DMS 273 (cell line): ENCODE data around the gene SPTSSB.

ENCODE experiments used
- DNase-seq: peaks from one replicate; lab custom pipeline; 2025; ENCODE audit not compliant: unreplicated experiment; lab: John Stamatoyannopoulos, UW

SPTSSB gene

DNA sequence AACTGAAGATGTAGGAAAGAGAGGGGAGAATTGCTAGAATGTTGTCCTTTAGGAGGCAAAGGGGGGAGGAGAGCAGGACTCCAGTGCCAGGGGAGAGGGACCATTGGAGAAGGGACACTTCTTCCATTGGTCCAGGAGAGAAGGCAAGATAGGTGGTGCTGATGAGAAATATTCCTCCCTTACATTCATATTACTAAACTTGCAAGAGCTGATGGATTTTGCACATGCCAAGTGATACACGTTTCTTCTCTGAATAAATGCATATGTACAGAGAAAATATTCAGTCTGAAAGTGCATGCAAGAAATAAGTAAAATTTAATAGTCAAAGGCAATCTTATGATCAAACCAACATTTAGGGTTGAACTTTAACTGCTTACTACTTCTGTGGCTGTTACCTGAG lies 21.5 kb upstream of the SPTSSB start:
- DNase-seq = no peak

DNA sequence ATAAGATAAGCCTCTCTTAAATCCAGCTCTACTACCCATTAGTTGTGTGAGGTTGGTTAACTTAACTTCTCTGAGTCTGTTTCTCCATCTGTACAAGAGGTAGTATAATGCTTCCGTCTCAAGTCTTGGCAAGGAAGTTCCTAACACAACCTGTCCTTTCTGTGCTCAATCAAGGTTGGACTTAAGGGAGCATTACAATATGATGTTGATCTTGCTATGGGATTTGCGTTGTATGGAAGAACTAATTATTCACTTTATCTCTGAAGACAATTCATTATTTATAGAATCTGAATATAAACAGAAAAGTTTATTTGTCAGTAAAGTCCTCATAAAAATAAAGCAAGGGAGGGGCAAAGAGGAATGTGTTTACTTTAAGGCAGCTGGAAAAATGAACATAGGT lies 18.9 kb upstream of the SPTSSB start:
- no peak for DNase-seq

DNA sequence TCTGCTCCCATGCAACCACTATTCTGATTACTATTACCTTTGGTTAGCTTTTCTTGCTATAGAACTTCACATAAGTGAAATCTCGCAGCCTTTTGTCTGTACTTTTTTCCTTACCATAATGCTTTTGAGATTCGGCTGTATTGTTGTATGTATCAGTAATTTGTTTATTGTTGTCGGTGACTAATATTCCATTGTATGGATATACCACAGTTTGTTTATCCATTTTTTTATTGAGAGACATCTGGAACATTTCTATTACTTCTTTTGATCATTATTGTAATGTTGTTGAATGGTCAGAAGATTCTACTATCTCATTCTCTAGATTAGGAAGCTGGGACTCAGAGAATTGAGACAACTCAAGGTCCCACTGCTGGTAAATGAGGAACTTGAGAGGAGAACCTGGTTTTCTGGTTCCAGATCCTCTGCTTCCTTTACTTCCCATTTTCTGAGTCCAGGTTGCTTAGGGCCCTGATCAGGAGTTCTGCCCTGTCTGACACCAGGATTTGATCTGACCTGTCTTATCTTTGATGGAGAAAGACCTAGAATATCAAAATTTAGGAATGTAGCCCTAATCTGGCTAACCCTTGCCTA lies 18.2 kb upstream of the SPTSSB start:
- DNase-seq = no peak

DNA sequence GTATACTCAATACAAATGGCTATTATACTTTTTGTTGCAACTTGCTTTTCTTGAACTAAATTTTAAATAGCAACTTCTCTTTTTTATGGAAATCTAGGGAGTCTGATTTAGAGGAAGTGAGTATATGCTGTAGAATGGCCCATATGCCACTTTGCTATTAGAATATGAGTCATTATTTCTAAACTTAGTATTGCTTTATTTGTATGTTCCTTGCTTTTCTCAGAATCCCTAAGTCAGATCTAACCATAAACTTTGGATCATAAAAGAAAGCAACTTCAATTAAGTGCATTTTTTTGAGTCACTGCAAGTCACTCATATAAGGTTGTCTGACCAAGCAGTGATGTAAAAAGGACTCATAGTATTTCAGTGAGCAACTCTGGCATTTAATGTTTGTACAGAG lies 17.5 kb upstream of the SPTSSB start:
- DNase-seq = no peak

DNA sequence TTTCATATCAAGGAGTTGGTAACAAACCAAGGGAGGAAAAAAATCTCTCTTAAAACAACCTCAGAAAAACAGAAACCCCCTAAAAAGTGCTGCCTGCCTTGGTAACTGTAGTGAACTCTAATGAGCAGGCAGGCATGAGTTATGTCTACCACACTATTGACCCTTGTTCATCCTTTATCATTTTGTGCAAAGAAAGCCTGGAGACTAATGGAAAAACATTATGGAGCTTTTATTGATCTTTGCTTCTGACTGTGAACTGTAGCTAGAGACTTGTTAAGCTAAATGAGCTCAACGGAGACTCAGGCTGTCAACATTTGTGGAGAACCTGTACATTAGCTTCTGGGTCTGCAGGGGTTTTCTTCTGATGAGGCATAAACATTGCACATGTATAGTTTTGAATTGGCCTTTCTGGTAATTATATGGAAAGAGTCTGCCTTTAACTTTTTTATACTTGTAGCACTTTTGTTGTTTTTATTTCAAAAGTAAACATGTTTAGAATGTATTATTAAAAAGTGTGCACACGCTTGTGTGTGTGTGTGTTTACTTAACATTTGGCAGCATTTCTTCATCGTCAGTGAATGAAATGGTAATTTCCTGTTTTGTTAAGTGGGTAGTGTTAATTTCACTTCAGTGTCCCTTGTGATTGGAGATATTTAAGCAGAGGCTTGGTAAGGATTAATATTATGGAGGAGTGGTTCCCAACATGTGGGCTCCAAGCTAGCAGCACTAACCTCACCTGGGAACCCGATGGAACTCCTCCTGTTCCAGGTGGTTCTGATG lies 15.9 kb upstream of the SPTSSB start:
- no peak for DNase-seq

DNA sequence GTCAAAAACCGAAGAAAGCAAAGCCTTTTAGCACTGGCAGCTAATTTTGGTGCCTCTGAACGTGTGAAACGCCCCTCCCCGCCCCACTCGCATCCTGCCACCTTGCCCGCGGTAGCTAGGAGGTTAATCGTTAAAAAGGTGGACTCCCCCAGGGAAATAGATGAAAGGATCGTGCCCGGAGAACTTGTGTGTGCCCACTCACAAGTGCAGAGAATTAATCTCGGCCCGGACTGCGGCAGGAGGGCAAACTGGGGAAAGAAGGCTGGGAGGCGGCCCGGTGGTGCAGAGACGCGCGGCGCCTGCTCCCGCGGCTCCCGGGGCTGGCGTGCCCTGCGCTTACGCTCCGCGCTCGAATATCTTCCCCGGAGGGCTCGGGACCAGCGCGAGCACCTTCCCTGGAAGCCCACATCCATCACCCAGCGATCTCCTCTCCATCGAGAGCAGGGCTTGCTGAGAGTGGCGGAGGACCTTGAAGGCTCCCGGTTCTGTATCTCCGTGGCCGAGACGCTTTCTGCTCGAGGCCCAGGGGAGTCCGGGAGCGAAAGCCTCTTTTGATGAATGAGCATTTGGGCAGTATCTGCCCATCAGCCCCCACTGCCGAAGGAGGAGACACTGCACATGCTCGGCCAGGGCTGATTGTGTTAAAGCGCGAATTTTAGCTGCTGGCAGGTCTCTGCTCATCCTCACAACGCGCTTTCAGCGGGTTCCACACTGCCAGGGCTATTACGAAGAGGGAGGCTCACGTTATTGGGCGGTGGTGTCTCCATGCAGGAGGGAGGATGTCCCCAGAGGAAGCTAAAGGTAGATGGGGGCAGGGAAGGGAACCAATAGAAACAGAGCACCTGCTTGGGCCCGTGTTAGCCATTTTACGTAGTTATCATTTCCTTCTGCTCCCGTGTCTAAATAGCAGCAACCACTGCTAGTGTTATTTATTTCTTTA lies 1.3 kb upstream of the SPTSSB start:
- DNase-seq = peak; percentile 85

DNA sequence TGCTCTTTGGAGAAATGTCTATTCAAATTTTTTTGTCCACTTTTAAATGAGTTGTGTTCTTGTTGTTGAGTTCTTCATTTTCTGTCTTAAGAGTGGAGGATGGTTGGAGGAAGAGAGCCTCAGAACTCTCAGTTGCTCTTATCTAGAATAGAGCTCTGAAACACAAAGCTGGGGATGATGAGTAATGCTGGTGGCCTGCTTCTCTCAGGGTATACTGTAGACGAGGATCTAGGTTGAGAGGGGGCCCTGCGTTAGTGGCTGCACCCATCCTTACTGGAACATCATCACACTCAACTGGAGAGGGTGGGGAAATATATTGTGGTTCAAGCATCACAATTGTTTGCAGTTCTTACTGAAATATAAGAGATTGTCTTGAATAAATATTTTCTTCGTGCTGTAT lies 1.8 kb downstream of the SPTSSB start:
- no peak for DNase-seq

DNA sequence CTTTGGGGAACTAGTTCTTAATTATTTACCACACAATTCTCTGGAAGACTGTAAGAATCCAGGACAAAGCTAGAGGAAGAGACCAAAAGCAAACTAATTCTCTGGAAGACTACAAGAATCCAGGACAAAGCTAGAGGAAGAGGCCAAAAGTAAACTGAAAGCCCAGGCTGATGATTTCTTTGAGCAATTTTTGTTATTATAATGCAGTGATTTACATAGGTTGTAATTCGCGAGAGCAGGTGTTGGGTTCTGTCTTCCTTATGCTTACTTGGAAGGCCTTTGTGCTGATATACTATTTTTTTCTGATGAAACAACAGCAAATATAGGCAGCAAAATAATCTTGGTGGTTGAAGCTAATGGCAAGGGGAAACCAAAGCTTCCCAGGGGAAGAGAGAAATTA lies 5.2 kb downstream of the SPTSSB start:
- peak; percentile 10 for DNase-seq

DNA sequence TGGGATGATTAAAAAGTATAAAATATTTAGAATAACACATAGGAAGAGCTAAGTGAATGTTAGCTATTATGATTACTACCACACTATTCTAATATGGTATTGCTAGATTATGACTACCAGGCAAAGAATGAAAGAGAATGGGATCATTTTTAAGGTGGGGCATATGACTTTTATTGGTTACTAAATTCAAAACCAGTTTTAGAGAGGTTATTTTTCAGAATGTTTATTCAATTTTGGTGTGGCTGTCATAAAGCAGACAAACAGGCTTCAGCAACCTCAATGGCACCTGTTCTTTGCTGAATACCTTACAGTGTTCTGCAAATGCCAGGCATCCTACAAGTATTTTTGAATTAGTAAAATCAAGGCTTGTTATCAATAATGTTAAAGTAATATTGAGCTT lies 12.8 kb downstream of the SPTSSB start:
- no peak for DNase-seq

DNA sequence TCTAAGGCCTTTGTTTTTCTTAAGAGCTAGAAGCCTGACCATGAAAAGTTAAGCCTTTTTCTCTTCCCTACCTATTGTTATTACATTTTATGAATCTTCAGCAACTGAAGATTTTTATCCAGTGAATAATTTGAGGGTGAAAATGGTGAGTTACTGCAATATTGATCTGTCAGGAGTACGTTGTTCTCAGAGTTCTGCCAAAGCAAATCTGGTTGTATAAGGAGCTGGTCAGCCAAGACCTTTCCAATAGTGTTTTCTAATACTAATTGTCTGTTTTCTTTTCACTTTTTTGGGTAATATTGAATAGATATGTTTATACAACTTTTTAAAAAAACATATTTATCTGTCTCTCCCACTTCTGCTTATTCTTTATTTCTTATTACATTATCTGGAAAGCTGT lies 15.0 kb downstream of the SPTSSB start:
- DNase-seq = no peak

DNA sequence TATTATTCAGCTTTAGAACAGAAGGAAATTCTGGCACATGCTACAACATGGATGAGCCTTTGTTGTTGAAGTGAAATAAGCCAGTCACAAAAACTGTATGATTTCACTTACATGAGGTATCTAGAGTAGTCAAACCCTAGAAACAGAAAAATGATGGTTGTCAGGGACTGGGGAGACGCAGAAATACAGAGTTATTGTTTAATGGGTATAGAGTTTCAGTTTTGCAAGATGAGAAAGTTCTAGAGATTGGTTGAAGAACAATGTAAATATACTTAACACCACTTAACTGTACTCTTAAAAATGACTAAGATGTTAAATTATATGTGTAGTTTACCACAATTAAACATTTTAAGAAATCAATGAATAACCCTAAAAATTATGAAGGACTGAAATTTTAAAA lies 15.8 kb downstream of the SPTSSB start:
- no peak for DNase-seq

DNA sequence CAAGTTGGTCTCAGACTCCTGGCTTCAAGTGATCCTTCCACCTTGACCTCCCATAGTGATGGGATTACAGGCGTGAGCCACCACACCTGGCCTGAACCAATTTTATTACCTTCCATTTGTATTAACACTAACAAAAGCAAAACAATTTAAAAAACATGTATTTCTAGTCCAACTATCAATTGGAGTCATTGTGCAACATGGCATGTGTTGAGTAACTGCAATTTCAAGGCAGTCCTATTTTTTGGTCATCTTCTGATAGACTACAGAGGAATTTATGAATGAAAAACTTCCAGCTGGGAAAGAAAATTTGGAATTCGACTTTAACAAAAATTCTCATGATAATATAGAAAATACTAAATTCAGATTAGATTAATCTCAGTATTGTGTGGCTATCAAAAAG lies 16.8 kb downstream of the SPTSSB start:
- no peak for DNase-seq

DNA sequence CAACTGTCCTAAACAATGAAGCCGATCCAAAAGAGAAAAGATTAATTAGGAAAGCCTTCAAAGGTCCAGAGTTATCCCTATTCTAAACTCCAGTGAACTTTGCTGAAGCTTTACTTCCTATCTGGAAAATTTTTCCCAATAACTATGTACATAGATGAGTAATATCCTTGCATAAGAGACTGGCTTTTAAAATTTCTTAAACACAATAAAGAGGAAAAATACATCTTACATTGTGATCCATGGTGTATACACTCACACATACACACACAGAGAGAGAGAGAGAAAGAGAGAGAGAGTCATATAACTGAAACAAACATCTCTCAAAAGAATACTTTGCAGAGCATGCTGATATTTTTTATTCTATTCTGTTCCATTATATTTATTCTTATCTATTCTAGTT lies 20.0 kb downstream of the SPTSSB start:
- no peak for DNase-seq

DNA sequence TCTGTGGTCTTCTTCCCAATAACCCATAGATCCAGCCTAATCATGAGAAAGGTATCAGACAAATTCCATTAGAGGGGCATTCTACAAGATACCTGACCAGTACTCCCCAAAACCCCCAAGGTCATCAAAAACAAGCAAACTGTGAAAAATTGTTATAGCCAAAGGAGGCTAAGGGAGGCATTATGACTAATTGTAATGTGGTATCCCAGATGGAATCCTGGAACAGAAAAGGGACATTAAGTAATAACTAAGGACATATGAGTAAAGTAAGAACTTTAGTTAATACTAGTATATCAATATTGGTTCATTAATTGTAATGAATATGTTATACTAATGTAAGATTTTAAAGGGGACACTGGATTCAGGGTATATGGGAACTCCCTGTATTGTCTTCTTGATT lies 20.4 kb downstream of the SPTSSB start:
- DNase-seq = no peak

DNA sequence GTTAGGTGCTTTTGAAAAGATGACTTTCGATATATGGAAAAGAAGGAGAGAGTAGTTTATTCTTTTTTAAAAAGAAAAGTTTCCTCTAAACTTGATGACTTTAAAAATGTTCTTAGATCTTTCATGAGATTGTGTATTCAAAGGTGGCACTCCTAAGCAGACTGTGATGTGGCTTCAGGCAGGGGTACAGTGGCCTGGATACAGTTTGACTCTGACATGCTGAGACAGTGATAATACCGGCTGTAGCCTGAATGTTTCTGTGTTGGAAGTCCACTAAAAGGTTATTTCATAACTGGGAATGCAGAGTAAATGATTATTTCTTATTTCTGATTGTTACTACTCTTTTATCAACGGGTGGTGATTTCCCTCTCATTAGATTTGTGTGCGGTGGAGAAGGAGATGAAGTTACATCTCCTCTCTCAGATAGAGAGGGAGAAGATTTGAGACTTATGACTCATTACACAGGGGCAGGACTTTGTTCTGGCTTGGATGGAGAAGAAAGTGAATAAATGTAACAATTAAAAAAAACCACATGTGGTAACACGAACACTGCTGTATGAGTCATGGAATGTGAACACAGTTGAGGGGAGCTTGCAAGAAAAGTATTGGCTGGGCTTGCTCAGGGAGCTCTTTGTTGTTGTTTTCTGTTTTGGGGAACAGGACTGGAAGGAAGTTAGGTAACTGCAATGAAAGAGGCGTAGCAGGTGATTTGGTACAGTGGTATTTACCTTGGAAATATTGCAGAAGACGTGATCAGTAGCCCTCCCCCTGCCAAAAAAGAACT lies 21.6 kb downstream of the SPTSSB start:
- peak; percentile 32 for DNase-seq

DNA sequence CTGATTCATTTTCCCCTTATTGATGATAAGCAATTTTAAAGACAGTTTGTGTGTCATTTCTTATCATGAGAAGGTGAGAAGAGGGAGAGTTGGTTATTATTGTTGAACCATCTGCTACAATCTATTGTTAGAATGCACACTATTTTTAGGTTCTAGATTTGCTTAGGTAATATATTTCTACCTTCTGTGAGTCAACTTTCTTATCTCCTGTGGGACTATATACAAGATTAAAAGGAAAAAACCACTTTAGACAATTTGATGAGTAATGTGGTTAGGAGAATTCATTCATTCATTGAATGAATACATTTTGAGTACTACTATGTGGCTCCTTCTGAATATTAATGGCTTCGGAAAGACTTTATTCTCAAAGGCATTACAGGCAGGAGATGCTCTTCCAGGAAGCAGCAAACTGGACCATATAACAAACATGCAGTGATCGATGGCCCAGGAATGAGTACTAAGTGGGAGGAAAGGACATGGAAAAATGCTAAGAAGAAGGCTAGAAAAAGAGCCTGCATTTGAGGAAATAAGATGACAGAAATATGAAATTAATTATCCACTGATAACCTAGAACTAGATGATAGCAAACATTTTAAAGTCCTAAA lies 22.4 kb downstream of the SPTSSB start:
- no peak for DNase-seq

DNA sequence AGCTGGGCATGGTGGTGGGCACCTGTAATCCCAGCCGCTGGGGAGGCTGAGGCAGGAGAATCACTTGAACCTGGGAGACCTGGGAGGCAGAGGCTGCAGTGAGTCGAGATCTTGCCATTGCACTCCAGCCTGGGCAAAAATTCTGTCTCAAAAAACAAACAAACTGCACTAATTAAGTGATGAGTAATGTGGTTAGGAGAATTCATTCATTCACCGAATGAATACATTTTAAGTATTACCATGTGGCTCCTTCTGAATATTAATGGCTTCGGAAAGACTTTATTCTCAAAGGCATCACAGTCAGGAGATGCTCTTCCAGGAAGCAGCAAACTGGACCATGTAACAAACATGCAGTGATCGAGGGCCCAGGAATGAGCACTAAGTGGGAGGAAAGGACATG lies 23.6 kb downstream of the SPTSSB start:
- no peak for DNase-seq

DNA sequence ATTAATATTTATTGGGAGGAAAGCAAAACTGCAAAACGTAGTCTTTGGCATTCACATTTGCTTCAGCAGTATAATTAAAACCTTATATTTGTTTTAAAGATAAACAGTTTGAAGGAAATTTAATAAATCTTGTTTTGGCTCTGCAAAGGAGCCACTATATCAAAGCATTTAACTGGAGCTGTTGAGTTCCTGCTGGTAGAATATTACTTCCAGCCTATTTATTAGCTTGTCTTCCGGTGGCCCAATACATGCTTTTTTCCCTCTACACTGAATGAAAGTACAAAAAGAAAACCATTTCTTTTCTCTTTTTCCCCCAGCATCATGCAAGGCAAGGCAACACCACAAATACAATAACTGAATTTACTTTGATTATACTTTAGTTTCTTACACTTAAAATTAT lies 26.3 kb downstream of the SPTSSB start:
- no peak for DNase-seq

DNA sequence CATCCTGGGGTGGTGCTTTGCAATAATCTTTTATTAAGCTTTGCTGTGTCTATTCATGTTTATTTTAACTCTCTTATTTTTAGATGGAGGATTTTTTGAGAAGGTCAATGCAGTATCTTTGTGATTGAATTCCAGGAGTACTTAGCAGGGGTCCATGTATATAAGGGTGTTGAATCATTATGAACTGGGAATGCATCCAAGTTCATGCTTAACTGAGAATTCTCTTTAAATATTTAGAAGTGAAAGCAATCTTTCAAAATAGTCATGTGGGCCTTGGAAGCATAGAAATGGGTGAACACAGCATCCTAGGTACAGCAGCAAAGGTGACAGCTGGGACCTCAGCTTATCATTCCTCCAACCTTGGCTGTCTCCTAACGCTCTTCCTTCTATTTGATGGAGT lies 27.3 kb downstream of the SPTSSB start:
- DNase-seq = no peak

DNA sequence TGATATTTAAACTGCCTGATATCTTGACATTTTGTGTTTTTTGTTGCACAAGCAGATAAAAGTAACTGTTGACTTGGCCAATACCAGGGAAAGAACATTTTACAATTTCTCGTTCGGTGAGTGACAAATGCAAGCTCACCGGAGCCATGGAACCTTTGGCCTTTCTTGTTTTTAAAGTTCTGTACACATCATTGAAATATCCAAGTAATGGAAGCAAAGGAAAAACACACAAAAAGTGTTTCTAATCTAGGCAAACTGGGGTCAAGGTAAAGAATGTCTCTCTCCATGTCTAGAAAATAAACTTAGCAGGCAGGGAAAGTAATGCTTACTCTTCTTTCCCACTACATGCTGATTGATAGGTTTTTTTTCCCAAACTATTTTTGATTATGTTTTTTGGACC lies 27.8 kb downstream of the SPTSSB start:
- no peak for DNase-seq

DNA sequence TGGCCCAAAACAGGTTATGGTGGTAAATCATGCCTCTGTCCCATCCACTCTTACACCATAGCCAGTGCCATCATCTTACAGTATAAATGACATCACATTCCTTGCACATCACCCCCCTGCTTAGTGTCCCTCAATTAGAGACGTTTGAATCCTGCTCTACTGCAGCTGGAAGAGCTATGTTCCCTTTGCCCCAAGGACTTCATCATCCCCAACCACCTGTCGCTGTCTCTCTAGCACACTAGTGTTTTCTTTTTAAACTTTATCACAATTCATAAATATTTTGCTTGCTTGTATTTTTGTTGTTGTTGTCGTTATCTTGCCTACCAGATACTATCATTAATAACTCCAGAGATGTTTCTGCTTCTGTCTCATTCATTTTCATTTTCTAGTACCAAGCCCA lies 28.7 kb downstream of the SPTSSB start:
- DNase-seq = no peak
